SIG-M5 (cell line): ENCODE results near the gene SPINDOC.
A peak's percentile ranks its signal among the peaks of the same experiment; 100 is the strongest.

Source experiments
- DNase-seq: peaks from one replicate; lab custom pipeline; 2025; lab: John Stamatoyannopoulos, UW

The SPINDOC gene

GRCh38 chr11:63833048-63833447 lies 19.8 kb downstream of the SPINDOC start:
- DNase-seq = no peak

GRCh38 chr11:63834535-63835157 lies 21.4 kb downstream of the SPINDOC start:
- no peak for DNase-seq

GRCh38 chr11:63835158-63835545 lies 21.9 kb downstream of the SPINDOC start:
- DNase-seq = no peak

GRCh38 chr11:63837027-63837688 lies 23.9 kb downstream of the SPINDOC start:
- DNase-seq = no peak

- DNase-seq = no peak
These were observed 24.5 kb downstream of the SPINDOC start for GRCh38 chr11:63837739-63838138.

- DNase-seq = no peak
These were observed 25.0 kb downstream of the SPINDOC start for GRCh38 chr11:63838150-63838677.

- peak; percentile 87 for DNase-seq
These were observed 25.6 kb downstream of the SPINDOC start, which contains the start of gene MARK2 for GRCh38 chr11:63838678-63839507. Gene MARK2 (plus strand): TSS chr11:63839110. CDS start chr11:63839507, 397 bp downstream.

GRCh38 chr11:63839508-63840355 lies 26.5 kb downstream of the SPINDOC start:
- DNase-seq = no peak

GRCh38 chr11:63840356-63841060 lies 27.3 kb downstream of the SPINDOC start:
- no peak for DNase-seq

GRCh38 chr11:63841554-63841953 lies 28.3 kb downstream of the SPINDOC start:
- DNase-seq = no peak

- DNase-seq = no peak
These were observed 29.8 kb downstream of the SPINDOC start for GRCh38 chr11:63843041-63843440.

GRCh38 chr11:63844836-63845235 lies 31.6 kb downstream of the SPINDOC start:
- DNase-seq = no peak

- DNase-seq = no peak
These were observed 32.0 kb downstream of the SPINDOC start for GRCh38 chr11:63845303-63845702.

GRCh38 chr11:63845911-63846310 lies 32.7 kb downstream of the SPINDOC start:
- DNase-seq = no peak

GRCh38 chr11:63846897-63847296 lies 33.6 kb downstream of the SPINDOC start:
- DNase-seq = no peak

- DNase-seq = no peak
These were observed 34.1 kb downstream of the SPINDOC start for GRCh38 chr11:63847363-63847762.

GRCh38 chr11:63849691-63850090 lies 36.4 kb downstream of the SPINDOC start:
- DNase-seq = no peak

- no peak for DNase-seq
These were observed 37.7 kb downstream of the SPINDOC start for GRCh38 chr11:63850920-63851319.

GRCh38 chr11:63851364-63851763 lies 38.1 kb downstream of the SPINDOC start:
- no peak for DNase-seq

- no peak for DNase-seq
These were observed 40.2 kb downstream of the SPINDOC start for GRCh38 chr11:63853476-63853875.

- DNase-seq = no peak
These were observed 41.4 kb downstream of the SPINDOC start for GRCh38 chr11:63854696-63855095.
